ENCODE data around the gene SMOC2. TPM values are rescaled to one million over a fixed set of nuclear protein-coding genes. Genes with fewer than 3 reads are reported as not detected.

SMOC2 gene
- not detected in 2 replicates for polyA plus RNA-seq (2011; rRNA removed)
- not detected in 2 replicates for polyA plus RNA-seq (2012; cell fraction: cytosol; rRNA removed)
- polyA plus RNA-seq (2012; cell fraction: nucleus; rRNA removed): not detected in 2 replicates
- polyA plus RNA-seq (2017; fragmentation: RNase III; extraction: RNeasy Plus Mini Kit Qiagen cat#74134 plus additional on column Dnase treatment): not detected in 3 replicates
- polyA minus RNA-seq (2011; rRNA and poly(A)+ RNA removed): not detected in 2 replicates

DNA sequence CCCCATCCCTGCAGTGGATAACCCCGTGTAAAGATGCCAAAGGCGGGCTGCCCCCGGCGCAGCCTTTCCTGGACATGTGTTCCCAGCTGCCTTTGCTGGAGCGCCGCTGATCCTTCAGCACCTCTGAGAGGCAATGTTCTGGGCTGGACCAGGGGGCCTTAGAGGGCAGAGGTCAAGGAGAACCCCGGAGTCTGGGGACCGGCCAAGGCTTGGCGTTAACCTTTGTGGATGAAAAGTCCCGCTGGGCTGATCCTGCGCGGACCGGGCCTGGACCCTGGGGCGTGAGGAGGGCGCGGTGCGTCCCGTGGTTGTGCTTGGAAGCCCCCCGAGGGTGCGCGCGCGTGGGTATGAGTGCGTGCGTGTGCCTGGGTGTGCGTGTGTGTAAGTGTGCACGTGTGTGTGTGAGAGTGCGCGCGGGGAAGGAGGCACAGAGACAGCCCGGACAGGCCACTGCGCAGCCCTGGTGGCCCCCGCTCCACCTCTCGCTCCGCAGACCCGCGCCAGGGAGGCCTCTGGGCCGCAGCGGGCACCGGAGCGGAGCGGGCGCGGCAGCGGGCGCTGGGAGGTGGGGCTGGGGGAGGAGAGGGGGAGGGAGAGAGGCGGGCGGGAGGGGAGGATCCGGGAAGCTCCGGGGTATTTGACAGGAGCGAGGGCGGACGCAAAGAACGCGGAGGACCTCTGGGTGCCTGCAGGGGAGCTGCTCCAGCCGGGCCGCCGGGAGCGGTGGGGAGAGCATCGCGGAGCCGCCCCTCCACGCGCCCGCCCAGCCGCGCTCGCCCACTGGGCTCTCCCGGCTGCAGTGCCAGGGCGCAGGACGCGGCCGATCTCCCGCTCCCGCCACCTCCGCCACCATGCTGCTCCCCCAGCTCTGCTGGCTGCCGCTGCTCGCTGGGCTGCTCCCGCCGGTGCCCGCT lies at the start of gene SMOC2:
Gene SMOC2, plus strand, starts transcription at position 665 of the 914 bp plus-strand sequence. Its CDS starts 187 bp downstream, at position 852.
- FAIRE-seq (no peak), DNase-seq (ENCODE audit: low read depth in 1 of 2, low spot score in 1 of 2) (no peak), ATAC-seq (peak; percentile 34 to 64; a peak in 4 of 6 replicates)
- Histone ChIP-seq H3K4me3 (peak within 1 kb of the TSS; percentile 30; the same call in 2 of the 3 replicates), H3K4me2 (peak within 1 kb of the TSS; percentile 63), H3K4me1 (no peaks in the 10 kb centered on the region; the same call in 2 of the 3 replicates), H3K27ac (no peak within 1 kb of the TSS), H3K9me3 (no peaks in the 10 kb centered on the region)
- ChIA-PET CTCF (no interaction called here), POLR2A (no interaction called here)
- 28% methylated on average over 11 of the region's 81 CpGs for WGBS (ENCODE audit: missing lambda C conversion rate)
- TF ChIP-seq SMC3 (IDR thresholded peaks at IDR 0.05): no peak
- TF ChIP-seq ESRRA (IDR thresholded peaks at IDR 0.05; ENCODE audit: borderline replicate concordance, low read length): no peak
- no peak for TF ChIP-seq MAZ (IDR thresholded peaks at IDR 0.05; ENCODE audit: borderline replicate concordance, low read depth, low read length)
- no peak for TF ChIP-seq ELK1 (IDR thresholded peaks at IDR 0.05; ENCODE audit: low read depth, low read length)
- TF ChIP-seq CEBPB (IDR thresholded peaks at IDR 0.05): no peak
- no peak for TF ChIP-seq EHMT2 (IDR thresholded peaks at IDR 0.05; ENCODE audit: low read depth)
- TF ChIP-seq, protein P1, sequence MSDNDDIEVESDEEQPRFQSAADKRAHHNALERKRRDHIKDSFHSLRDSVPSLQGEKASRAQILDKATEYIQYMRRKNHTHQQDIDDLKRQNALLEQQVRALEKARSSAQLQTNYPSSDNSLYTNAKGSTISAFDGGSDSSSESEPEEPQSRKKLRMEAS (IDR thresholded peaks at IDR 0.05): no peak
- no peak for TF ChIP-seq ZNF302 (CRISPR knock-in tag; IDR thresholded peaks at IDR 0.05)

DNA sequence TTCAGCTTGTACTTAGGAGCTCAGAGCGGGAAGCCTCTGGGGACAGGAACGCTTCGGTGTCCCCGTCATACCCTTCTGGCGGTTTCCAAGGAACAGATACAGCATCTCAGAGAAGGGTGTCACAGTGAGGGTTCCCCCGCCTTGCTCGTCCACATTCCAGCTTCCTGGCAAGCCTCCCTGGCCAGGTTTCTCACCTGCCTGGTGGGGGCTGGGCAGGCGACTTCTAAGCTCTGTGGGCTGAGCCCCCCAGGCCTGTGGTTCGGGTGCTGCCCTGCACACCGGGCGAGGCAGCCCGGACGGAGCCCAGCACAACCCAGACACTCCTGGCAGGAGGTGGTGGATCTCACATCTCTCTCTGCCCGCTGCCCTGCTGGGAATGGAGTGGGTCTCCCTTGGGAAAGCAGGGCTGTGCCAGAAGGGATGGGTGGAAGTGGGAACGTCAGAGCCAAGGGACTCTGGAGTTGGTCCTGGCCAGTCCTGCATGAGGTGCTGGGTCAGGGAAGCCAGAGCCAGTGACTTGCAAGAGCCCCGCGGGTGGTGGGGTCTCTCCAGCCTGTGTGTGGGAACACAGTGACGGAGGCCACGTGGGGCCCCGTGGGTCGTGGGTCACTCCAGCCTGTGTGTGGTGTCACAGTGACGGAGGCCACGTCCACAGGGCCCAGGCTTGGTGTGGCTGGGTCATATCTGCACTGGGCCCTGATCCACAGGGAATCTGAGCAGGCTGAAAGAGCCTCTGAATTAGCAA lies 47.7 kb upstream of the SMOC2 start:
- H3K27ac ChIP-seq: no peak overlapping the region
- H3K9me3 ChIP-seq: no peaks in the 10 kb centered on the region
- 77% methylated on average over 6 of the region's 23 CpGs for WGBS (ENCODE audit: missing lambda C conversion rate)
- no peak for ATAC-seq
- TF ChIP-seq PHF8 (IDR thresholded peaks at IDR 0.05; ENCODE audit: borderline replicate concordance, low read depth): no peak
- no peak for TF ChIP-seq HOXA7 (CRISPR knock-in tag; IDR thresholded peaks at IDR 0.05)
- no peak for TF ChIP-seq CTCF (IDR thresholded peaks at IDR 0.05)
- no peak for TF ChIP-seq MAZ (IDR thresholded peaks at IDR 0.05; ENCODE audit: borderline replicate concordance, low read depth, low read length)
- no peak for TF ChIP-seq HDAC2 (IDR thresholded peaks at IDR 0.05)
- TF ChIP-seq NPAS2 (CRISPR knock-in tag; IDR thresholded peaks at IDR 0.05; ENCODE audit: borderline replicate concordance): no peak
- no peak for TF ChIP-seq CBX2 (IDR thresholded peaks at IDR 0.05; ENCODE audit: borderline replicate concordance, low read depth)
- TF ChIP-seq POLR2A (IDR thresholded peaks at IDR 0.05; ENCODE audit: low read length): no peak
- no peak for TF ChIP-seq JUNB (IDR thresholded peaks at IDR 0.05)
- TF ChIP-seq, protein P1 (IDR thresholded peaks at IDR 0.05): no peak
- no peak for TF ChIP-seq ESRRA (IDR thresholded peaks at IDR 0.05; ENCODE audit: borderline replicate concordance, low read length)
- no peak for TF ChIP-seq EHMT2 (IDR thresholded peaks at IDR 0.05; ENCODE audit: low read depth)
- TF ChIP-seq HMGXB4 (CRISPR knock-in tag; IDR thresholded peaks at IDR 0.05; ENCODE audit: borderline replicate concordance): no peak
- no peak for TF ChIP-seq JUN (IDR thresholded peaks at IDR 0.05)
- TF ChIP-seq, protein P2, sequence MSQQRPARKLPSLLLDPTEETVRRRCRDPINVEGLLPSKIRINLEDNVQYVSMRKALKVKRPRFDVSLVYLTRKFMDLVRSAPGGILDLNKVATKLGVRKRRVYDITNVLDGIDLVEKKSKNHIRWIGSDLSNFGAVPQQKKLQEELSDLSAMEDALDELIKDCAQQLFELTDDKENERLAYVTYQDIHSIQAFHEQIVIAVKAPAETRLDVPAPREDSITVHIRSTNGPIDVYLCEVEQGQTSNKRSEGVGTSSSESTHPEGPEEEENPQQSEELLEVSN (IDR thresholded peaks at IDR 0.05; ENCODE audit: borderline replicate concordance, low read depth): no peak
- DNase-seq (ENCODE audit: low read depth in 1 of 2, low spot score in 1 of 2): no peak
- no peak overlapping the region for H3K4me2 ChIP-seq
- no peaks in the 10 kb centered on the region for H3K4me1 ChIP-seq
- POLR2A ChIA-PET: no interaction called here
- CTCF ChIA-PET: no interaction called here
- FAIRE-seq: no peak
- no peak overlapping the region for H3K4me3 ChIP-seq

Measured in A549 (cell line).